SK-N-SH (cell line): ENCODE measurements around the gene GALK2. TPM values are rescaled to one million over a fixed set of nuclear protein-coding genes. Genes with fewer than 3 reads are reported as not detected.

Experiments
- CTCF ChIA-PET: fragments of 300-600, 350-600 bp; formaldehyde crosslinking; extraction: SDS; loops from one replicate; lab custom pipeline; 2021; lab: Yijun Ruan, JAX
- POLR2A ChIA-PET: fragments of 350-600 bp; sonication (Branson Sonifier 250); formaldehyde crosslinking; extraction: SDS; loops from one replicate; lab custom pipeline; 2020; ENCODE audit warnings: antibody characterized with exemption, inconsistent platforms; lab: Yijun Ruan, JAX
- DNase-seq: peaks from one replicate; pipeline ENCODE4 v3.0.0; 2012
- H2AFZ ChIP-seq: fragments of 200-600 bp; sonication (generic); 2 replicates; pipeline ENCODE4 v1.8.1; 2016; ENCODE audit warnings: antibody characterized with exemption, mild to moderate bottlenecking, low read depth
- H3F3A ChIP-seq: fragments of 200-600 bp; sonication (generic); replicated peaks from 2 replicates; pipeline ENCODE3; 2016; ENCODE audit warnings: antibody characterized with exemption, mild to moderate bottlenecking; ENCODE audit not compliant: insufficient read depth
- H3K27ac ChIP-seq, 2 experiments: fragments of 200-500 bp in 1 of 2; fragments of 200-600 bp in 1 of 2; sonication (Bioruptor generic) in 1 of 2; sonication (generic), shearing (Covaris generic) in 1 of 2; 2 replicates each; pipeline versions ENCODE4 v1.5.1 to v1.6.1; 2014 to 2016; ENCODE audit warnings: low read depth in 2 of 2, inconsistent platforms in 1 of 2, low read length in 1 of 2, mild to moderate bottlenecking in 1 of 2, mixed read lengths in 1 of 2
- H3K27me3 ChIP-seq: fragments of 200-600 bp; sonication (generic), shearing (Covaris generic); 2 replicates; pipeline ENCODE4 v1.6.1; 2016; ENCODE audit warnings: mixed run types; ENCODE audit not compliant: insufficient read depth
- H3K36me3 ChIP-seq, 2 experiments: fragments of 200-500 bp in 1 of 2; fragments of 200-600 bp in 1 of 2; sonication (Bioruptor generic) in 1 of 2; sonication (generic) in 1 of 2; replicated peaks in 1 of 2; 2 replicates each; pipeline versions ENCODE3 to v1.5.1; 2014 to 2016; ENCODE audit warnings: low read length in 1 of 2, mild to moderate bottlenecking in 1 of 2; ENCODE audit not compliant: insufficient read depth in 2 of 2, control insufficient read depth in 1 of 2
- H3K4me1 ChIP-seq, 2 experiments: fragments of 200-500 bp in 1 of 2; fragments of 200-600 bp in 1 of 2; sonication (Bioruptor generic) in 1 of 2; sonication (generic), shearing (Covaris generic) in 1 of 2; 2 replicates each; pipeline versions ENCODE4 v1.5.1 to v1.6.1; 2014 to 2016; ENCODE audit warnings: low read depth in 1 of 2, low read length in 1 of 2, mixed run types in 1 of 2; ENCODE audit not compliant: insufficient read depth in 2 of 2, control insufficient read depth in 1 of 2
- H3K4me2 ChIP-seq: fragments of 200-600 bp; sonication (generic), shearing (Covaris generic); 2 replicates; pipeline ENCODE4 v1.6.1; 2017; ENCODE audit warnings: mixed run types
- H3K4me3 ChIP-seq, 2 experiments: fragments of 200-500 bp in 1 of 2; fragments of 200-600 bp in 1 of 2; sonication (Bioruptor generic) in 1 of 2; sonication (generic), shearing (Covaris generic) in 1 of 2; 2 replicates each; pipeline versions ENCODE4 v1.5.1 to v1.8.1; 2014 to 2016; ENCODE audit warnings: low read depth in 2 of 2, inconsistent platforms in 1 of 2, low read length in 1 of 2, mild to moderate bottlenecking in 1 of 2, mixed read lengths in 1 of 2, moderate library complexity in 1 of 2
- H3K79me2 ChIP-seq: fragments of 200-600 bp; sonication (generic); 2 replicates; pipeline ENCODE4 v1.8.1; 2017; ENCODE audit warnings: mild to moderate bottlenecking; ENCODE audit not compliant: insufficient read depth
- H3K9ac ChIP-seq: fragments of 200-600 bp; sonication (generic); 2 replicates; pipeline ENCODE4 v1.6.1; 2017; ENCODE audit warnings: mixed run types
- H3K9me2 ChIP-seq: fragments of 200-600 bp; sonication (generic); 2 replicates; pipeline ENCODE4 v1.6.1; 2017; ENCODE audit warnings: mixed run types
- H3K9me3 ChIP-seq: fragments of 200-600 bp; sonication (generic); 2 replicates; pipeline ENCODE4 v1.6.1; 2017; ENCODE audit warnings: mixed run types, mild to moderate bottlenecking, moderate library complexity
- H4K20me1 ChIP-seq: fragments of 200-600 bp; sonication (generic); 2 replicates; pipeline ENCODE4 v1.6.1; 2017; ENCODE audit warnings: mild to moderate bottlenecking, mixed run types; ENCODE audit not compliant: insufficient read depth
- CHD2 ChIP-seq: fragments of 150-350 bp; IDR thresholded peaks from 2 replicates; pipeline ENCODE4 v1.6.1; 2018; ENCODE audit warnings: low read length; ENCODE audit not compliant: partially characterized antibody
- CTCF ChIP-seq: fragments of 200-600 bp; sonication (generic); IDR thresholded peaks from 2 replicates; pipeline ENCODE4 v1.6.1; 2017; ENCODE audit warnings: antibody characterized with exemption, mild to moderate bottlenecking, moderate library complexity
- ELF1 ChIP-seq: IDR thresholded peaks from 2 replicates; pipeline ENCODE4 v1.4.0; 2012
- EZH2phosphoT487 ChIP-seq: fragments of 200-600 bp; sonication (generic); IDR thresholded peaks from 2 replicates; pipeline ENCODE4 v1.6.1; 2017; ENCODE audit warnings: low read depth, mixed run types, mild to moderate bottlenecking, antibody characterized with exemption, moderate library complexity, borderline replicate concordance
- FOSL2 ChIP-seq: IDR thresholded peaks from 2 replicates; pipeline ENCODE4 v1.4.0; 2012; ENCODE audit warnings: low read depth, mild to moderate bottlenecking, moderate library complexity, borderline replicate concordance
- FOXJ3 ChIP-seq: sonication (generic); formaldehyde crosslinking; IDR thresholded peaks from 2 replicates; pipeline ENCODE4 v1.5.1; 2020; ENCODE audit warnings: mild to moderate bottlenecking, missing genetic modification reagents
- FOXM1 ChIP-seq: IDR thresholded peaks from 2 replicates; pipeline ENCODE4 v1.4.0; 2012; ENCODE audit warnings: low read depth, mild to moderate bottlenecking
- GABPA ChIP-seq: IDR thresholded peaks from 2 replicates; pipeline ENCODE4 v1.4.0; 2012; ENCODE audit warnings: low read depth, mild to moderate bottlenecking
- JUND ChIP-seq: IDR thresholded peaks from 2 replicates; pipeline ENCODE4 v1.4.0; 2012
- MAX ChIP-seq: IDR thresholded peaks from 2 replicates; pipeline ENCODE4 v1.4.0; 2012; ENCODE audit warnings: low read depth
- MXI1 ChIP-seq: IDR thresholded peaks from 2 replicates; pipeline ENCODE4 v1.6.1; 2012; ENCODE audit warnings: mild to moderate bottlenecking, low read depth, low read length, improper control_type of control experiment
- NFIC ChIP-seq: IDR thresholded peaks from 2 replicates; pipeline ENCODE4 v1.4.0; 2012; ENCODE audit warnings: borderline replicate concordance
- NRF1 ChIP-seq: IDR thresholded peaks from 2 replicates; pipeline ENCODE4 v1.6.1; 2012; ENCODE audit warnings: low read depth, mild to moderate bottlenecking, low read length
- PBX3 ChIP-seq: IDR thresholded peaks from 2 replicates; pipeline ENCODE4; 2012
- RAD21 ChIP-seq: IDR thresholded peaks from 2 replicates; pipeline ENCODE4 v1.6.1; 2012; ENCODE audit warnings: mild to moderate bottlenecking, low read length
- RFX5 ChIP-seq: IDR thresholded peaks from 2 replicates; pipeline ENCODE4 v1.6.1; 2012; ENCODE audit warnings: mild to moderate bottlenecking, improper control_type of control experiment, low read length
- RXRA ChIP-seq: IDR thresholded peaks from 2 replicates; pipeline ENCODE4 v1.4.0; 2012; ENCODE audit warnings: low read depth, mild to moderate bottlenecking, borderline replicate concordance
- SIN3A ChIP-seq: IDR thresholded peaks from 2 replicates; pipeline ENCODE4 v1.6.1; 2012; ENCODE audit warnings: low read depth, mild to moderate bottlenecking, low read length, moderate library complexity, borderline replicate concordance
- SMC3 ChIP-seq: IDR thresholded peaks from 2 replicates; pipeline ENCODE4 v1.6.1; 2012; ENCODE audit warnings: low read depth, low read length, improper control_type of control experiment
- TEAD4 ChIP-seq: IDR thresholded peaks from 2 replicates; pipeline ENCODE4 v1.4.0; 2012; ENCODE audit warnings: mild to moderate bottlenecking, borderline replicate concordance; ENCODE audit not compliant: insufficient read depth
- USF2 ChIP-seq: fragments of 150-350 bp; IDR thresholded peaks from 2 replicates; pipeline ENCODE4 v1.6.1; 2017; ENCODE audit warnings: antibody characterized with exemption, low read length, low read depth, borderline replicate concordance
- ZBTB33 ChIP-seq: IDR thresholded peaks from 2 replicates; pipeline ENCODE4 v1.4.0; 2012; ENCODE audit warnings: low read depth, borderline replicate concordance
- WGBS: methylation state at CpG from one replicate; pipeline ENCODE4 v1.1.6; 2017; ENCODE audit warnings: low lambda C conversion rate; 5-methylcytosine and 5-hydroxymethylcytosine counted together
- polyA plus RNA-seq, 3 experiments: library from polyadenylated mRNA; depleted of rRNA; stranded (reverse); fragments of >200 nt; gene quantifications; 2 replicates each; pipeline ENCODE4 v1.2.3, GENCODE V29; 2012

Gene GALK2
- polyA plus RNA-seq, 1 of the 3 experiments (the other 2 are of a cell fraction), result 19.0 TPM

GRCh38 chr15:49361370-49361769 is 191.3 kb downstream of the GALK2 start:
- no peak overlapping the region for H3K27ac ChIP-seq
- no peaks in the 10 kb centered on the region for H3F3A ChIP-seq
- no peaks in the 10 kb centered on the region for H3K27me3 ChIP-seq
- no peak overlapping the region for H3K4me3 ChIP-seq
- no peak overlapping the region for H2AFZ ChIP-seq
- no peaks in the 10 kb centered on the region for H4K20me1 ChIP-seq
- no peaks in the 10 kb centered on the region for H3K9me3 ChIP-seq
- H3K9ac ChIP-seq, result no peak overlapping the region
- no peaks in the 10 kb centered on the region for H3K79me2 ChIP-seq
- no peaks in the 10 kb centered on the region for H3K36me3 ChIP-seq
- no peaks in the 10 kb centered on the region for H3K4me1 ChIP-seq
- TF ChIP-seq MAX (no peak), RXRA (no peak), SIN3A (no peak), CHD2 (no peak), RFX5 (no peak), SMC3 (no peak), ELF1 (no peak), CTCF (no peak), EZH2phosphoT487 (no peak), FOXJ3 (no peak), USF2 (no peak), FOXM1 (no peak), NFIC (no peak)
- no peak overlapping the region for H3K4me2 ChIP-seq
- 66% methylated on average over 3 of the region's 3 CpGs for WGBS
- no peaks in the 10 kb centered on the region for H3K9me2 ChIP-seq
- ChIA-PET POLR2A (no interaction called here), CTCF (no interaction called here)
- DNase-seq, result no peak

- Histone ChIP-seq H3K9ac (no peak overlapping the region), H3K4me1 (no peaks in the 10 kb centered on the region), H3K36me3 (no peaks in the 10 kb centered on the region), H3K9me3 (no peaks in the 10 kb centered on the region), H3K9me2 (no peaks in the 10 kb centered on the region; the same call in 1 of the 2 replicates), H3K27me3 (no peaks in the 10 kb centered on the region), H4K20me1 (no peaks in the 10 kb centered on the region), H3K4me3 (no peak overlapping the region), H3F3A (no peaks in the 10 kb centered on the region), H2AFZ (no peak overlapping the region), H3K4me2 (no peak overlapping the region), H3K79me2 (no peaks in the 10 kb centered on the region), H3K27ac (no peak overlapping the region)
- TF ChIP-seq RAD21, result no peak
- no peak for TF ChIP-seq GABPA
- TF ChIP-seq NRF1, result no peak
- no peak for TF ChIP-seq ZBTB33
- TF ChIP-seq PBX3, result no peak
- TF ChIP-seq SMC3, result no peak
- no peak for TF ChIP-seq EZH2phosphoT487
- no peak for TF ChIP-seq USF2
- TF ChIP-seq NFIC, result no peak
- no peak for TF ChIP-seq MXI1
- no peak for TF ChIP-seq ELF1
- no peak for TF ChIP-seq JUND
- no peak for TF ChIP-seq FOXM1
- TF ChIP-seq FOSL2, result no peak
- TF ChIP-seq TEAD4, result no peak
- no peak for TF ChIP-seq RFX5
- DNase-seq, result no peak
- POLR2A ChIA-PET, result no interaction called here
- CTCF ChIA-PET, result no interaction called here
- 90% methylated on average over 9 of the region's 22 CpGs for WGBS
Measured at GRCh38 chr15:49366496-49366895, 196.4 kb downstream of the GALK2 start.
